Left ventricle myocardium inferior (tissue), 1 donor: ENCODE measurements around the gene CLEC12A. TPM values are rescaled to one million over a fixed set of nuclear protein-coding genes. Genes with fewer than 3 reads are reported as not detected.
"Not testable (repeated sequence)": the region's sequence is repeated elsewhere in the genome, so short reads cannot be mapped to it uniquely, and the experiment has no call there.

ENCODE experiments used
- DNase-seq: peaks from one replicate; pipeline ENCODE4 v3.0.0-alpha.2; 2020
- H3K27ac ChIP-seq: fragments of 200-600 bp; replicated peaks from 2 replicates; pipeline ENCODE4 v1.8.0; 2021
- H3K27me3 ChIP-seq: fragments of 200-600 bp; 2 replicates; pipeline ENCODE4 v1.8.0; 2021; ENCODE audit warnings: low read depth
- H3K36me3 ChIP-seq: fragments of 200-600 bp; 2 replicates; pipeline ENCODE4 v1.8.0; 2021
- H3K4me1 ChIP-seq: fragments of 200-600 bp; 2 replicates; pipeline ENCODE4 v1.8.0; 2021
- H3K4me3 ChIP-seq: fragments of 200-600 bp; 2 replicates; pipeline ENCODE4 v1.8.0; 2021; ENCODE audit warnings: mild to moderate bottlenecking, moderate library complexity
- H3K9me3 ChIP-seq: fragments of 200-600 bp; replicated peaks from 2 replicates; pipeline ENCODE4 v1.8.0; 2021
- CTCF ChIP-seq: fragments of 200-600 bp; IDR thresholded peaks from 2 replicates; pipeline ENCODE4 v1.8.0; 2021; ENCODE audit warnings: antibody characterized with exemption, mild to moderate bottlenecking, borderline replicate concordance
- intact Hi-C: fragments of 100-400 bp; cut with micrococcal nuclease; formaldehyde crosslinking; loops from one replicate; pipeline ENCODE4 v1.11.0; 2022
- total RNA-seq: library from RNA; stranded (reverse); fragmentation: NEBNext Ultra II Directional; extraction: Animal tissue kit (Norgen Biotek cat#: 25700); gene quantifications from one replicate; pipeline ENCODE4 v1.2.1, GENCODE V29; 2021
- donor health status: DM: no; HTN: yes; CAD: no; lungs with severe emphysema.

Gene CLEC12A
- total RNA-seq, 1 donor from 2014 or later: 5.7 TPM

GRCh38 chr12:9969673-9970072, 1.5 kb upstream of the CLEC12A start:
- intact Hi-C loops: no loop called here
- Histone ChIP-seq H3K27me3 (no peaks in the 10 kb centered on the region), H3K4me1 (no peaks in the 10 kb centered on the region), H3K27ac (no peak overlapping the region), H3K36me3 (no peaks in the 10 kb centered on the region), H3K4me3 (no peak overlapping the region), H3K9me3 (no peaks in the 10 kb centered on the region)
- no peak for DNase-seq
- TF ChIP-seq CTCF: no peak

GRCh38 chr12:9973949-9974348, 2.7 kb downstream of the CLEC12A start:
- DNase-seq: no peak
- intact Hi-C loops: no loop called here
- no peak overlapping the region for H3K27ac ChIP-seq
- peaks cover 4% of the 10 kb centered on the region for H3K9me3 ChIP-seq
- H3K4me3 ChIP-seq: no peak overlapping the region
- no peaks in the 10 kb centered on the region for H3K27me3 ChIP-seq
- no peaks in the 10 kb centered on the region for H3K4me1 ChIP-seq
- TF ChIP-seq CTCF: no peak
- no peaks in the 10 kb centered on the region for H3K36me3 ChIP-seq

GRCh38 chr12:9974731-9975130, 3.5 kb downstream of the CLEC12A start:
- H3K27ac ChIP-seq, H3K9me3 ChIP-seq, DNase-seq, H3K4me1 ChIP-seq, H3K36me3 ChIP-seq, H3K27me3 ChIP-seq, intact Hi-C loops, H3K4me3 ChIP-seq: not testable (repeated sequence)

- Histone ChIP-seq H3K27ac (no peak overlapping the region), H3K27me3 (no peaks in the 10 kb centered on the region), H3K36me3 (no peaks in the 10 kb centered on the region), H3K4me3 (no peak overlapping the region), H3K9me3 (peaks cover 4% of the 10 kb centered on the region), H3K4me1 (no peaks in the 10 kb centered on the region)
- no peak for TF ChIP-seq CTCF
- DNase-seq: no peak
- intact Hi-C loops: no loop called here
Measured at GRCh38 chr12:9975614-9976013, 4.4 kb downstream of the CLEC12A start.

- H3K9me3 ChIP-seq, DNase-seq, intact Hi-C loops, H3K4me3 ChIP-seq, H3K4me1 ChIP-seq, H3K27me3 ChIP-seq, H3K27ac ChIP-seq, H3K36me3 ChIP-seq: not testable (repeated sequence)
Measured at GRCh38 chr12:9976626-9977025, 5.4 kb downstream of the CLEC12A start.

GRCh38 chr12:9977916-9978315, 6.7 kb downstream of the CLEC12A start:
- Histone ChIP-seq H3K27me3 (no peaks in the 10 kb centered on the region), H3K27ac (no peak overlapping the region), H3K9me3 (peaks cover 4% of the 10 kb centered on the region), H3K4me1 (no peaks in the 10 kb centered on the region), H3K4me3 (no peak overlapping the region), H3K36me3 (no peaks in the 10 kb centered on the region)
- TF ChIP-seq CTCF: no peak
- intact Hi-C loops: no loop called here
- DNase-seq: no peak

- no peak for TF ChIP-seq CTCF
- Histone ChIP-seq H3K27ac (no peak overlapping the region), H3K4me3 (no peak overlapping the region), H3K4me1 (no peaks in the 10 kb centered on the region), H3K36me3 (no peaks in the 10 kb centered on the region), H3K27me3 (no peaks in the 10 kb centered on the region), H3K9me3 (peaks cover 4% of the 10 kb centered on the region)
- intact Hi-C loops: no loop called here
- no peak for DNase-seq
Measured at GRCh38 chr12:9980126-9980525, 8.9 kb downstream of the CLEC12A start.
